OCI-LY7 (cell line): ENCODE results near the gene PMP22. TPM values are rescaled to one million over a fixed set of nuclear protein-coding genes. Genes with fewer than 3 reads are reported as not detected.
"Not testable (repeated sequence)": the region's sequence is repeated elsewhere in the genome, so short reads cannot be mapped to it uniquely, and the experiment has no call there.

Source experiments
- BruUV-seq: library from RNA; stranded (reverse); fragments of 400-500 nt; replicated peaks from 2 replicates; lab custom pipeline; 2021; lab: Mats Ljungman, UMichigan
- CTCF ChIA-PET: fragments of 300-600 bp; sonication (Branson Sonifier 250); formaldehyde crosslinking; loops from one replicate; lab custom pipeline; 2022; ENCODE audit warnings: antibody characterized with exemption; ENCODE audit not compliant: unreplicated experiment; lab: Charles Lee
- POLR2A ChIA-PET: fragments of 300-600 bp; sonication (Branson Sonifier 250); formaldehyde crosslinking; loops from one replicate; lab custom pipeline; 2022; ENCODE audit warnings: antibody characterized with exemption; lab: Charles Lee
- DNase-seq: peaks from one replicate; pipeline ENCODE4 v3.0.0-alpha.2; 2015; ENCODE audit warnings: low spot score
- H2AFZ ChIP-seq: fragments of 200-600 bp; sonication (generic), shearing (Covaris generic); 2 replicates; pipeline ENCODE4 v1.6.1; 2014; ENCODE audit warnings: mild to moderate bottlenecking, antibody characterized with exemption, low read length, moderate library complexity
- H3K27ac ChIP-seq: fragments of 200-600 bp; sonication (generic); 2 replicates; pipeline ENCODE4 v1.5.1; 2014; ENCODE audit warnings: mixed run types, low read depth, mild to moderate bottlenecking, moderate library complexity, low read length, inconsistent platforms; ENCODE audit not compliant: poor library complexity, severe bottlenecking
- H3K36me3 ChIP-seq: fragments of 200-600 bp; sonication (generic); 2 replicates; pipeline ENCODE4 v1.6.1; 2014; ENCODE audit warnings: mild to moderate bottlenecking, antibody characterized with exemption, low read length, moderate library complexity, mixed read lengths; ENCODE audit not compliant: insufficient read depth
- H3K4me1 ChIP-seq: fragments of 200-600 bp; sonication (generic); 2 replicates; pipeline ENCODE4 v1.5.1; 2014; ENCODE audit warnings: mild to moderate bottlenecking, low read length; ENCODE audit not compliant: insufficient read depth, poor library complexity, severe bottlenecking
- H3K4me2 ChIP-seq: fragments of 200-600 bp; sonication (generic); 2 replicates; pipeline ENCODE4 v1.6.1; 2014; ENCODE audit warnings: mild to moderate bottlenecking, low read length
- H3K4me3 ChIP-seq: fragments of 200-600 bp; sonication (generic); 2 replicates; pipeline ENCODE4 v1.5.1; 2014; ENCODE audit warnings: mild to moderate bottlenecking, low read depth, low read length; ENCODE audit not compliant: poor library complexity, severe bottlenecking
- H3K79me2 ChIP-seq: fragments of 200-600 bp; sonication (generic); 2 replicates; pipeline ENCODE4 v1.6.1; 2016; ENCODE audit warnings: low read depth, mild to moderate bottlenecking, low read length, moderate library complexity, mixed read lengths; ENCODE audit not compliant: insufficient read depth
- H3K9me2 ChIP-seq: fragments of 200-600 bp; sonication (generic); 2 replicates; pipeline ENCODE4 v1.6.1; 2016; ENCODE audit warnings: mild to moderate bottlenecking, low read length, mixed read lengths; ENCODE audit not compliant: insufficient read depth
- H3K9me3 ChIP-seq: fragments of 200-600 bp; sonication (generic); 2 replicates; pipeline ENCODE4 v1.6.1; 2014; ENCODE audit warnings: mild to moderate bottlenecking, mixed run types, low read length, mixed read lengths
- H4K20me1 ChIP-seq: fragments of 200-600 bp; sonication (generic); 2 replicates; pipeline ENCODE4 v1.6.1; 2014; ENCODE audit warnings: mild to moderate bottlenecking, antibody characterized with exemption, low read length, moderate library complexity, mixed read lengths; ENCODE audit not compliant: insufficient read depth
- CTCF ChIP-seq: fragments of 200-600 bp; sonication (generic); conservative IDR thresholded peaks from 2 replicates; pipeline ENCODE4 v1.5.1; 2014; ENCODE audit warnings: mild to moderate bottlenecking, antibody characterized with exemption, low read length, moderate library complexity, mixed read lengths
- EZH2phosphoT487 ChIP-seq: fragments of 200-600 bp; sonication (generic); IDR thresholded peaks from 2 replicates; pipeline ENCODE4 v1.6.1; 2018; ENCODE audit warnings: low read depth, borderline replicate concordance, mild to moderate bottlenecking, mixed run types, antibody characterized with exemption, low read length, moderate library complexity, mixed read lengths
- intact Hi-C: fragments of 100-400 bp; cut with micrococcal nuclease; formaldehyde crosslinking; loops from one replicate; pipeline ENCODE4 v1.10.0; 2022; ENCODE audit not compliant: unreplicated experiment
- total RNA-seq, 2 experiments: library from RNA; depleted of rRNA in 1 of 2; stranded (reverse); fragments of >200 nt in 1 of 2; shearing (Covaris generic) in 1 of 2; gene quantifications; 2 replicates each; pipeline ENCODE4 v1.2.3, GENCODE V29; 2014 to 2022

The PMP22 gene
- total RNA-seq, 2 experiments from 2014 or later, result not detected

DNA sequence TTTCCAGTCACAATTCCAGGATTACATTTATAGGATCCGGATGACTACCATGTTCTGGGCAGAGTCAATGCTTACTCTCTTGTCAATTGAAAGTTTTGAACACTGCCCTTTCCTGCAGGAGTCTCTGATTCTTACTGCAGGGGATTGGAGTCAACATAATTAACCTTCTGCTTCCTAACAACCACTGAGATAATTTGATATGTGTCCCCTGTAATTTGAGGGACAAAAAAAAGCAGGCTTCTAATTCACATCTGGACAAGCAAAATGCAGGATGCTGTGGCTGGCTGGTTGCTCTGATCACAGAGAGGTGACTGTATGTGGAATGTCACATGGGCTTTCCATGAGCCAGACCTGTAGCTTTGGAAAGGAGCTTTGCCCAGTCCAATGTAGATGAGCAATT is 54.9 kb downstream of the PMP22 start:
- Histone ChIP-seq H3K9me2 (no peaks in the 10 kb centered on the region), H4K20me1 (no peaks in the 10 kb centered on the region), H3K79me2 (no peaks in the 10 kb centered on the region), H3K36me3 (no peaks in the 10 kb centered on the region), H3K4me3 (no peak overlapping the region), H3K27ac (no peak overlapping the region), H3K9me3 (no peaks in the 10 kb centered on the region), H3K4me2 (no peak overlapping the region), H3K4me1 (no peaks in the 10 kb centered on the region), H2AFZ (no peak overlapping the region)
- DNase-seq, result no peak
- intact Hi-C loops, result no loop called here
- BruUV-seq, result no TSS peak
- no peak for TF ChIP-seq CTCF
- no peak for TF ChIP-seq EZH2phosphoT487
- ChIA-PET POLR2A (interaction anchor here (0.6 kb wide), 1 partner anchor 334 kb away, joined by 3 read pairs; no protein-coding TSS in a partner anchor), CTCF (no interaction called here)

GRCh38 chr17:15203062-15203461 is 62.1 kb downstream of the PMP22 start:
- H2AFZ ChIP-seq, H3K9me2 ChIP-seq, H3K4me3 ChIP-seq, H3K36me3 ChIP-seq, DNase-seq, intact Hi-C loops, H3K27ac ChIP-seq, H3K79me2 ChIP-seq, H3K4me1 ChIP-seq, H4K20me1 ChIP-seq, BruUV-seq, H3K9me3 ChIP-seq, CTCF ChIA-PET, H3K4me2 ChIP-seq, POLR2A ChIA-PET: not testable (repeated sequence)

DNA sequence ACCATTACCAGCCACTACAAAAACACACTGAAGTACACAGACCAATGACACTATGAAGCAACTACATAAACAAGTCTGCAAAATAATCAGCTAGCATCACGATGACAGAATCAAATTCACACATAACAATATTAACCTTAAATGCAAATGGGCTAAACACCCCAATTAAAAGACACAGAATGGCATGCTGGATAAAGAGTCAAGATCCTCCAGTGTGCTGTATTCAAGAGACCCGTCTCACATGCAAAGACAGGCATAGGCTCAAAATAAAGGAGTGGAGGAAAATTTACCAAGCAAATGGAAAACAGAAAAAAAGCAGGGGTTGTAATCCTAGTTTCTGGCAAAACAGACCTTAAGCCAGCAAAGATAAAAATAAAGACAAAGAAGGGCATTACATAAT is 64.6 kb downstream of the PMP22 start:
- H3K4me3 ChIP-seq, H3K9me3 ChIP-seq, CTCF ChIA-PET, H4K20me1 ChIP-seq, H3K79me2 ChIP-seq, DNase-seq, H3K9me2 ChIP-seq, intact Hi-C loops, H2AFZ ChIP-seq, POLR2A ChIA-PET, H3K4me2 ChIP-seq, H3K27ac ChIP-seq, H3K36me3 ChIP-seq, H3K4me1 ChIP-seq, BruUV-seq: not testable (repeated sequence)

DNA sequence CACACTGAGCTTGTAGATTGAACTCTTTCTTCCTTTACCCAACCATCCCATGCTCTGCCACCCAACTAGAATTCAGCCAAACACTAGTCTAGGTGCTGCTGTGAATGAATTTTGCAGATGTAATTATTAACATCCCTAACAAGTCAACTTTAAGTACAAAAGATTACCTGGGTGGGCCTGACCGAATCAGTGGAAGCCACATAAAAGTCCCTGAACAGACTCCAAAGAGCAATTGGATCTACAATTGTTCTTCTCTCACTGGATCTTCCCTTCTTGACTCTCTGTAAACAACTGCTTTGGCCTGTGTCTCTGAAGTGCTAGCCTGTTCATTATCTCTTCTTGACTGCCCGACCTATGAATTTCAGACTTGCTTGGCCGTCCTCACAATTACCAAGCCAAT is 67.9 kb downstream of the PMP22 start:
- Histone ChIP-seq H3K9me3 (no peaks in the 10 kb centered on the region), H3K4me1 (no peaks in the 10 kb centered on the region), H3K4me3 (no peak overlapping the region), H3K79me2 (no peaks in the 10 kb centered on the region), H3K4me2 (no peak overlapping the region), H3K9me2 (no peaks in the 10 kb centered on the region), H3K27ac (no peak overlapping the region), H3K36me3 (no peaks in the 10 kb centered on the region), H2AFZ (no peak overlapping the region), H4K20me1 (no peaks in the 10 kb centered on the region)
- no TSS peak for BruUV-seq
- TF ChIP-seq CTCF, result no peak
- TF ChIP-seq EZH2phosphoT487, result no peak
- ChIA-PET CTCF (no interaction called here), POLR2A (no interaction called here)
- intact Hi-C loops, result no loop called here
- DNase-seq, result no peak
